ENCODE results near the gene S100A14. TPM values are rescaled to one million over a fixed set of nuclear protein-coding genes. Genes with fewer than 3 reads are reported as not detected.
"Not testable (repeated sequence)": the region's sequence is repeated elsewhere in the genome, so short reads cannot be mapped to it uniquely, and the experiment has no call there.

Gene S100A14
- polyA plus RNA-seq, 1 experiment = not detected

- Histone ChIP-seq H3K36me3 (ENCODE audit: control insufficient read depth, insufficient read depth, low read length) (no peaks in the 10 kb centered on the region), H3K4me3 (ENCODE audit: low read depth, low read length) (no peak overlapping the region), H3K27me3 (ENCODE audit: control insufficient read depth, insufficient read depth, low read length) (no peaks in the 10 kb centered on the region)
- CTCF ChIA-PET = interaction anchor here (1.0 to 4.2 kb wide), 8 partner anchors 7 to 82 kb away, joined by 3 to 26 read pairs (median 4); partner anchors contain the start of genes CHTOP, S100A14 and S100A6
- POLR2A ChIA-PET = no interaction called here
- TF ChIP-seq, protein P1, sequence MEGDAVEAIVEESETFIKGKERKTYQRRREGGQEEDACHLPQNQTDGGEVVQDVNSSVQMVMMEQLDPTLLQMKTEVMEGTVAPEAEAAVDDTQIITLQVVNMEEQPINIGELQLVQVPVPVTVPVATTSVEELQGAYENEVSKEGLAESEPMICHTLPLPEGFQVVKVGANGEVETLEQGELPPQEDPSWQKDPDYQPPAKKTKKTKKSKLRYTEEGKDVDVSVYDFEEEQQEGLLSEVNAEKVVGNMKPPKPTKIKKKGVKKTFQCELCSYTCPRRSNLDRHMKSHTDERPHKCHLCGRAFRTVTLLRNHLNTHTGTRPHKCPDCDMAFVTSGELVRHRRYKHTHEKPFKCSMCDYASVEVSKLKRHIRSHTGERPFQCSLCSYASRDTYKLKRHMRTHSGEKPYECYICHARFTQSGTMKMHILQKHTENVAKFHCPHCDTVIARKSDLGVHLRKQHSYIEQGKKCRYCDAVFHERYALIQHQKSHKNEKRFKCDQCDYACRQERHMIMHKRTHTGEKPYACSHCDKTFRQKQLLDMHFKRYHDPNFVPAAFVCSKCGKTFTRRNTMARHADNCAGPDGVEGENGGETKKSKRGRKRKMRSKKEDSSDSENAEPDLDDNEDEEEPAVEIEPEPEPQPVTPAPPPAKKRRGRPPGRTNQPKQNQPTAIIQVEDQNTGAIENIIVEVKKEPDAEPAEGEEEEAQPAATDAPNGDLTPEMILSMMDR (IDR thresholded peaks at IDR 0.05; ENCODE audit: insufficient read depth, low read depth, low read length) = no peak
- DNase-seq (ENCODE audit: low read depth) = no peak
Measured at GRCh38 chr1:153577138-153577537, 39.0 kb downstream of the S100A14 start.

GRCh38 chr1:153575497-153575896, 40.6 kb downstream of the S100A14 start:
- H3K4me3 ChIP-seq (ENCODE audit: low read depth, low read length); H3K27me3 ChIP-seq (ENCODE audit: control insufficient read depth, insufficient read depth, low read length); DNase-seq (ENCODE audit: low read depth); H3K36me3 ChIP-seq (ENCODE audit: control insufficient read depth, insufficient read depth, low read length); POLR2A ChIA-PET: not testable (repeated sequence)
- CTCF ChIA-PET = interaction anchor here (0.8 to 4.2 kb wide), 5 partner anchors 17 to 43 kb away, joined by 3 to 26 read pairs (median 3); partner anchors contain the start of gene S100A14

DNA sequence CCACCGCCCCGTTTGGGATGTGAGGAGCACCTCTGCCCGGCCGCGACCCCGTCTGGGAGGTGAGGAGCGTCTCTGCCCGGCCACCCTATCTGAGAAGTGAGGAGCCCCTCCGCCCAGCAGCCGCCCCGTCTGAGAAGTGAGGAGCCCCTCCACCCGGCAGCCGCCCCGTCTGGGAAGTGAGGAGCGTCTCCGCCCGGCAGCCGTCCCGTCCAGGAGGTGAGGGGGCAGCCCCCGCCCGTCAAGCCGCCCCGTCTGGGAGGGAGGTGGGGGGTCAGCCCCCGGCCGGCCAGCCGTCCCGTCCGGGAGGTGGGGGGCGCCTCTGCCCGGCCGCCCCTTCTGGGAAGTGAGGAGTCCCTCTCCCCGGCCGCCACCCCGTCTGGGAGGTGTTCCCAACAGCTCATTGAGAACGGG, 41.0 kb downstream of the S100A14 start:
- H3K27me3 ChIP-seq (ENCODE audit: control insufficient read depth, insufficient read depth, low read length); POLR2A ChIA-PET; H3K36me3 ChIP-seq (ENCODE audit: control insufficient read depth, insufficient read depth, low read length); H3K4me3 ChIP-seq (ENCODE audit: low read depth, low read length); DNase-seq (ENCODE audit: low read depth): not testable (repeated sequence)
- CTCF ChIA-PET = interaction anchor here (4.2 kb wide), 1 partner anchor 43 kb away, joined by 26 read pairs; the partner anchor contains the start of gene S100A14

DNA sequence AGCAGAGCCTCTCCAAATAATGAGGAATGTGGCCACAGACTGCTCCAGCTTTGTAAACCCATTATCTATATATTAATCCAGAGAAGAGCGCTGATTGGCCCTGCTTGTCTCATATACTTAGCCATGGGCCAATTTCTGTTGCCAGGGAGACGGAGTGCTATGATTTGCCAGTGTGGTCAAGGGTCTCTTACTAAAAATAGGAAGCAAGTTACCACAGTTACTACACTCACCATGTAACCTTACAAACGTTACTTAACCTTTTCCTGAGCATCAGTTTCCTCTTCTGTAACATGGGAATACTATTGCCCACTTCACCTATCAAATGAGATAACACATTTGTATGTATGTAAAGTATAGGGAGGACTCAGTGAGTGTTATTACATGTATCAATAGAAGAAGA, 42.8 kb downstream of the S100A14 start:
- Histone ChIP-seq H3K27me3 (ENCODE audit: control insufficient read depth, insufficient read depth, low read length) (no peaks in the 10 kb centered on the region), H3K4me3 (ENCODE audit: low read depth, low read length) (no peak overlapping the region), H3K36me3 (ENCODE audit: control insufficient read depth, insufficient read depth, low read length) (no peaks in the 10 kb centered on the region)
- no peak for DNase-seq (ENCODE audit: low read depth)
- TF ChIP-seq, protein P1 (IDR thresholded peaks at IDR 0.05; ENCODE audit: insufficient read depth, low read depth, low read length) = no peak
- ChIA-PET POLR2A (no interaction called here), CTCF (interaction anchor here (0.9 to 6.5 kb wide), 20 partner anchors 8 to 224 kb away, joined by 3 to 223 read pairs (median 8); partner anchors contain the start of genes CHTOP, S100A1, S100A13 and S100A14)

DNA sequence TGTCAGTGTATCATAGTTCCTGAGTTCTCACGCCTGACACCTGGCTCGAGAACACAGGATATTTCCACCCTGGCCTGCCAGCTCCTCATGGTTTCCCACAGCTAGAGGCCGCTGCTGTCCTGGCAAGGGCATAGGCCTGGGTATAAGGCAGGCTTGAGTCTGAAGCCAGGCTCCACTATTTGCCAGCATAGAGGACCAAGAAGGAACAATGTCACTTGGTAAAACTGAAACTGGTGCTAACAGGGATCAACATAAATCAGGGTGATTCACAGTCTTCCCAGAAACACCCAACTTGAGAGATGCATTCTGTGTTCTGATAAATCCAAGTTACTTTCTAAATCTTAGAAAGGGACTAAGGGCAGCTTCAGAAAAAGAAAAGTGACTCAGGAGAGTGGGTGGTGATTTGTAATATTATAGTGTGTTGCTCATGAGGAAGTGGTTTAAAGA, 43.5 kb downstream of the S100A14 start:
- TF ChIP-seq, protein P1 (IDR thresholded peaks at IDR 0.05; ENCODE audit: insufficient read depth, low read depth, low read length) = peak; percentile 94
- ChIA-PET POLR2A (no interaction called here), CTCF (interaction anchor here (0.6 to 6.5 kb wide), 32 partner anchors 9 to 895 kb away, joined by 3 to 223 read pairs (median 6); partner anchors contain the start of genes CHTOP, S100A1, S100A13 and S100A14)
- Histone ChIP-seq H3K36me3 (ENCODE audit: control insufficient read depth, insufficient read depth, low read length) (no peaks in the 10 kb centered on the region), H3K27me3 (ENCODE audit: control insufficient read depth, insufficient read depth, low read length) (no peaks in the 10 kb centered on the region), H3K4me3 (ENCODE audit: low read depth, low read length) (no peak overlapping the region)
- no peak for DNase-seq (ENCODE audit: low read depth)

DNA sequence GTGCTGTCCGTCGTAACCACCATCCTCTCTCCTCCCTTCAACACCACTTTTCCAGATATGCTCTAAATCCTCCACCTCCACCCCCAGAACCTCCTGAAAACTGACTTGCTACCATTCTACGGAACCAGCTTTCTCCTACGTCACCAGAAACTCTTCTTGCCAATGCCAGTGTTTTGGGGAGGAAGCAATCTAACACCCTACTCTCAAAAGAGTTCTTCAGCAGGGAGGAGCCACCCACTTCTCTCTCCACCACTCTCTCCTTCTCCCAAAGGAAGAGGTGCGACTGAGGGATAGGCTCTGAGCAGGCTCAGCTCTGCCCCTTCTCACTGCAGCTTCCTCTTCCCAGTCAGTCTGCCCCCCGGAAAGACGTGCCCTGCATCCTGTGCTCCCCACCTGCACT, 44.4 kb downstream of the S100A14 start:
- ChIA-PET POLR2A (no interaction called here), CTCF (interaction anchor here (0.8 to 6.5 kb wide), 26 partner anchors 10 to 451 kb away, joined by 3 to 223 read pairs (median 7); partner anchors contain the start of genes CHTOP, S100A1, S100A13 and S100A14)
- DNase-seq (ENCODE audit: low read depth) = no peak
- TF ChIP-seq, protein P1 (IDR thresholded peaks at IDR 0.05; ENCODE audit: insufficient read depth, low read depth, low read length) = no peak
- Histone ChIP-seq H3K4me3 (ENCODE audit: low read depth, low read length) (no peak overlapping the region), H3K36me3 (ENCODE audit: control insufficient read depth, insufficient read depth, low read length) (no peaks in the 10 kb centered on the region), H3K27me3 (ENCODE audit: control insufficient read depth, insufficient read depth, low read length) (no peaks in the 10 kb centered on the region)

Measured in BJ (cell line).